Activated T-cell treated with anti-CD3 and anti-CD28 coated beads for 1 hour (primary cell): ENCODE results near the gene LCN9.
"Not testable (repeated sequence)": the region's sequence is repeated elsewhere in the genome, so short reads cannot be mapped to it uniquely, and the experiment has no call there.

ENCODE experiments used
- DNase-seq: peaks from one replicate; pipeline ENCODE4 v3.0.0-alpha.2; 2020; ENCODE audit warnings: low read depth

LCN9 gene

GRCh38 chr9:135671591-135672041 is 8.5 kb downstream of the LCN9 start:
- no peak for DNase-seq

DNA sequence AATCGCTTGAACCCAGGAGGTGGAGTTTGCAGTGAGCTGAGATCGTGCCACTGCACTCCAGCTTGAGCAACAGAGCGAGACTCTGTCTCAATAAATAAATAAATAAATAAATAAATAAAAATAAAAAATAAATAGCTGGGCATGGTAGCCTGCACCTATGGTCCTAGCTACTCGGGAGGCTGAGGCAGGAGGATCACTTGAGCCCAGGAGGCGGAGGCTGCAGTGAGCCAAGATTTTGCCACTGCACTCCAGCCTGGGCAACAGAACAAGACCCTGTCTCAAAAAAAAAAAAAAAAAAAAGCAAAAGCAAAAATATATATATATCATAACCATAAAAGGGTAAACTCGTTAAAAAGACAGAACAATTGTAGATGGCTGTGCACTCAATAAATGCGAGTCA is 9.7 kb downstream of the LCN9 start:
- not testable (repeated sequence) for DNase-seq

GRCh38 chr9:135673941-135674340 is 10.8 kb downstream of the LCN9 start:
- DNase-seq, result no peak

GRCh38 chr9:135674977-135675376 is 11.9 kb downstream of the LCN9 start:
- DNase-seq, result no peak

DNA sequence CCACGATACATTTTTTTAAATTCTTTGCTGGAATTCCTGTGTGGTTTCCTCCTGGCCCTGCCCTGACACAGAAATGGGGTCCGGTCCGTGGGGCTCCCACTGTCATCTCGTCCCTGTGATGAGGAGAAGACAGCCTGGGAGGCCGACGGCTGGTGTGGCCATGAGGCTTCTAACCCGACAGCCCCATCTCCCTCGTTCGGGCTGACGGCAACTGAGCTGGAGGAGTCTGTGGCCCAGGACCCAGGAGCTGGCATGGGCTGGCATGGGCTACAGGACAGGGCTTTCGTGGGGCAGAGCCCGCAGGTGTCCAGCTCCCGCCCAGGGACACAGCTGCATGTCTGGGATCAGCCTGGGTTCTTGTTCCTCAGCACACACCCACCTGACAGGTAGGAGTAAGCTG is 13.8 kb downstream of the LCN9 start:
- no peak for DNase-seq

- no peak for DNase-seq
Measured at GRCh38 chr9:135677641-135678168, 14.6 kb downstream of the LCN9 start.

- DNase-seq, result no peak
Measured at GRCh38 chr9:135678236-135679017, 15.3 kb downstream of the LCN9 start.

- no peak for DNase-seq
Measured at GRCh38 chr9:135680056-135680455, 16.9 kb downstream of the LCN9 start.

DNA sequence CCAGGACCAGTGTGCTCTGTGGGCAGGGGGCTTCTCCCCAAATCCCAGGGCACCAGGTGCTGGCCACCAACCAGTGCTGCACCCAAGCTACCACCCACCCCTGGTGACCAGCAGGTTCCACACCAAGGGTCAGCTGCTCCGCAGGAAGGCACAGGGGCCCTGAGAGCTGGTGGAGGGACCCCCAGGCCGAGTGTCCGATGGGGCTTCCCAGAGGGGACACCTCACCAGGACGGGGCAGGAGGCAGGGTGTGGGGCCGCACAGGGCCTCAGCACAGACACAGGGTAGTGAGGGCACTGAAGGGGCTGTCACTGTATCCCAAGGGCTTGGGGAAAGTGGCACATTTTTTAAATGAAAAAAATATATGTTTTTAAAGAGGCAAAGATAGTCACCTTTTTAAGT is 18.1 kb downstream of the LCN9 start:
- DNase-seq, result no peak

GRCh38 chr9:135683401-135684034 is 20.4 kb downstream of the LCN9 start:
- DNase-seq, result no peak

DNA sequence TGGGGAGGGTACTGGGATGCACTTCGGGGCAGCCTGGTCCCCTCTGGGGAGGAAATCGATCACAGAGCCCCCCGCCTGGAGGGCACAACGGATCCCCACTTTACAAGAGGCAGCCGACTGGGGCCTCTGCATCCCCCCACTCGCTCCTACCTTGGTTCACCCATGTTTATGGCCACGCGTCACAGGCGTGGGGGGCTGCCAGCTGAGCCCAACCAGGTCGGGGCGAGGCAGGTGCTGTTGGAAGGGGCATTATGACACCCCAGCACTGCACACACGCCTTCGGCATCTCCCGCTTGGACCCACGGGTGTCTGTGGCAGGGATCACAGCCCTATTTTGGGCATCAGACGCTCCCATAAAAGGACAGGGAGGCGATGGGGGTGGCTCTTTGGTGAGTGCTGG is 21.6 kb downstream of the LCN9 start:
- DNase-seq, result no peak

GRCh38 chr9:135687216-135687615 is 24.1 kb downstream of the LCN9 start:
- no peak for DNase-seq

DNA sequence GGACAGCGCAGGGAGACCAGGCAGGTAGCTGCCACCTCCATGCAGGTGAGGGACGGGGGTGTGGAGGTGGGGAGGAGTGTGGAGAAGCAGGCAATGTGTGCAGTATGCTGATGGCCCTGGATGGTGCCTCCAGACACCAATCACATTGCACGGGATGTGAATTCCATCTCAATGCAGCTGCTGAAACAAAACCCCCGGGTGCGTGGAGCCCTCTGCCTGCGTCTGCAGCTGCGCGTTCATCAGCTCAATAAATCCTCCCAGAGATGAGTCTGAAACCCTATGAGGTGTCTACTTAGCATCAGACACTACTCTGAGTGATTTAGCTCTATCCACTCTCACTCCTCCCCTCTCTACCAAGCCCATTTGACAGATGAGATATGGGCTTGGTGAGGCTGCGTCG is 25.9 kb downstream of the LCN9 start:
- DNase-seq, result no peak

DNA sequence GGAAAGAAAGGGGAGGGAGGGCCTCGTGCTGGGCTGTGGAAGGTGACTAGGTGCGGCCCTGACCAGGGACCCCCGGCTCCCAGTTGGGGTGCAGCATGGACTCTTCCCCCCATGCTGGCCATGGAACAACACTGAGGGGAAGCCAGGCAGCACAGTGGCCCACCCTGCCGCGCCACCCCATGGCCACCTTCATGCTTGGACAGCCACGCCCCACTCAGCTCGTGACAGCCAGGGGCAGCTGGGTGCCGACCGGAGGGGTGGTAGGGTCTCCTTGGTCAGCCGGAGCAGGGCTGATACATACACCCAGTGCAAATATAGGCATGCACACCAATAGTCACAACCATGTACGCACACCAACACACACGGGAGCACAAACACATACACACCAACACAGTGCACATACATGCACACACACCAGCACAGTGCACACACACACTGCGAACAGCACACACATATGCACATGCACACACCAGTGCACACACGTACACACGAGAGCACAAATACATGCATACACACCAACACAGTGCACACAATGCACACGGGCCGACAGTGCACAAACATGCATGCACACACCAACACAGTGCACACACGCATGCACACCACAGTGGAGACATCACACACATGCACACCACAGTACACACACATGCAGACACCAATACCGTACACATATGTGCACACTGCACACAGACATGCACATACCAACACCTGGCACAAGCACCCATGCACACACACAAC is 27.9 kb downstream of the LCN9 start:
- no peak for DNase-seq

- DNase-seq, result no peak
Measured at GRCh38 chr9:135692410-135692809, 29.3 kb downstream of the LCN9 start.

DNA sequence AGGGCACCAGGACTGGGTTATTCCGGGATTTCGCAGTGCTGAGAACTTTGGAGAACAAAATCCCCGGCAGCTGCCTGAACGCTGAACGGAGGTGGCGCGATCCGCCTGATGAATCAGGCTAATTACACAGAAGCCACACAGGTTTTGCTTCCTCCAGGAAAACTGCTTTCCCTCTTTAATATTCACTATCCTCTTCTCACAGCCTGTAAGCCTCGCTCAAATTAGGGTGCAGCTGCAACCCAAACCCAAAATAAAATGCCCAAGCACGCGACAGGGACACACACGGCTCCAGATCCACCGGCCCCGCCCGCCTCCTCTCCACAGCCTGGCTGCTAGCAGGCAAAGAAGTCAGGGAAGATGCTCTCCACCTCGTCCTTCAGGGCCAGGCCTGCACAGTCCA is 30.2 kb downstream of the LCN9 start:
- DNase-seq, result no peak

DNA sequence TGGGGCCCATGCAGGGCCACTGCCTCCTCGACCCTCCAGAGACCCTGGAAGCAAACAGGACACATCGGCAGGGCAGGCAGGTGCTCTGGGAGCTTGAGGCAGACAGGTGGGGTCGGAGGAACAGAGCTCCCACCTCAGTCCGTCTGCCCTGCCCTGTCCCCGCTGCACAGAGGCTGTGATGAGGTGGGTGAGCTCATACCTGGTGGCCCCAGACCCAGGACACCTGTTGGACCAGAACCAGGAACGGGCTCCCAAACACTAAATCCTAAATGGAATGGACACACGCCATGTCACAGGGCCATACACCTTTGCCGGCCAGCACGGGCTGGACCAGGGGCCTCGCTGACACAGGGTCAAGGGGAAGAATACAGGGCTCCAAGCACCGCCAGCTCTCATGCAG is 30.7 kb downstream of the LCN9 start:
- DNase-seq, result no peak

DNA sequence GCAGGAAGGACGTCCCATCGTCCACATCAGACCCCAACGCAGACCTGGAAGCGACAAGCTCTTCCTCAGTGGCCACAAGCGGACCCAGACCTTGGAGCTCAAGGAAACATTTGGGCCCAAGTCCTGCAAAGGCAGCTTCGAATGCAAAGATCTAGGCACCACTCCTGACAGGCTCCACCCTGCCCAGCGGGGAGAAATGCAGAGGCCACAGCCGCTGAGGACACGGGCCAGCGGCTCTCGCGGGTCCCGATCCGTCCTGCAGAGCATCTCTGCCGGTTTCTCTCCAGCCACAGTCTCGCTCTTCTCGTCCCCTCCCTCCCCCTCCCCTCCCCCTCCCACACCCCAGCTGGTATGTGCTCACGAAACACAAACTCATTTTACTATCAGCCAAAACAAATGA is 31.3 kb downstream of the LCN9 start:
- no peak for DNase-seq

DNA sequence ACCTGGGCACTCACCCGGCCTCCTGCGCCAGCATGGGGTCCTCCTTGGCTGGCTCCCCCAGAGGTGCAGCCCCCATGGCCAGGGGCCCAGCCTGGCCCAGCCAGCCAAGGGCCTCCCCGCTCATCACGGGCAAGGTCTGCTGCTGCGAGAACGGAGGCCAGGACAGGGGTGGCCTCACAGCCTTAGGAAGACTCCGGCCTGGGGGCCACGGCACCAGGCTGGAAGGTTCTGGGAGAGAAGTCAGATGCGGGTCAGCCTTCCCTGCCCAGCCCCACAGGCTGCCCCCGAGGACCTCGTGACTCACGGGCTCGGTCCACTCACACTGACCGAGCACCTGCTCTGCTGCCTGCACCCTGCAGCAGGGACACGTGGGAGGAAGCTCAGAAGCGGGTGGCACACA is 31.9 kb downstream of the LCN9 start:
- DNase-seq, result no peak

DNA sequence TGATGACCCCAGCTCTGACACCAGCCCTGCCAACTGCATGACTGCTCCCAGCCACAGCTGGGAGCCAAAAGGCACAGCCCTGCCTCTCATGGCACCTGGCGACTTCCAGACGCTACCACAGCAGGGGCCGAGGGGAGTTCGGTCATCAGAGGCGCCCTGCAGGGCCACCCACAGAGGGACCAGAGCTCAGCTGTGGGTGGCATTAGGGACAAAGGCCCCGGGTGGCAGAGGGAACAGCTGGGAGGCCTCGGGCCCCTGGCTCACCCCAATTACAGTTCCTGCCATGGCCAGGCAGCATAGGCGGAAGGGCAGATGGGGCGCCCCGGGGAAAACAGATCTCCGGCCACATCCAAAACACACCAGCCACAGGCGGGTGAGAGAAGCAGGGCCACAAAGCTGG is 32.5 kb downstream of the LCN9 start:
- DNase-seq, result no peak

- DNase-seq, result no peak
Measured at GRCh38 chr9:135696446-135696845, 33.3 kb downstream of the LCN9 start.

- no peak for DNase-seq
Measured at GRCh38 chr9:135697226-135697625, 34.1 kb downstream of the LCN9 start.

- DNase-seq, result no peak
Measured at GRCh38 chr9:135698236-135698635, 35.1 kb downstream of the LCN9 start.
